HAP-1 (cell line): Measurements from ENCODE around the gene COL26A1.
"Not testable (repeated sequence)": the region's sequence is repeated elsewhere in the genome, so short reads cannot be mapped to it uniquely, and the experiment has no call there.

Source experiments
- DNase-seq, 2 experiments: peaks; one replicate each; pipeline ENCODE4 v3.0.0-alpha.2; 2016 to 2020; ENCODE audit warnings: low spot score in 2 of 2
- H3K27me3 ChIP-seq: fragments of 250-450 bp; sonication (Bioruptor Pico); 2 replicates; pipeline ENCODE4 v1.5.1; 2020; ENCODE audit warnings: low read depth, mild to moderate bottlenecking, moderate library complexity
- H3K36me3 ChIP-seq: fragments of 250-450 bp; sonication (Bioruptor Pico); replicated peaks from 2 replicates; pipeline ENCODE4 v1.5.1; 2020; ENCODE audit warnings: mild to moderate bottlenecking
- H3K4me1 ChIP-seq: fragments of 250-450 bp; sonication (Bioruptor Pico); 2 replicates; pipeline ENCODE4 v1.5.1; 2020; ENCODE audit warnings: mild to moderate bottlenecking
- H3K4me3 ChIP-seq: fragments of 250-450 bp; sonication (Bioruptor Pico); 2 replicates; pipeline ENCODE4 v1.5.1; 2020; ENCODE audit warnings: mild to moderate bottlenecking, moderate library complexity
- H3K9me3 ChIP-seq: fragments of 250-450 bp; sonication (Bioruptor Pico); 2 replicates; pipeline ENCODE4 v1.5.1; 2020; ENCODE audit warnings: mild to moderate bottlenecking, moderate library complexity
- in situ Hi-C: fragments of 300-500 bp; cut with MboI; formaldehyde crosslinking; loops from 3 replicates; pipeline ENCODE4 v1.14.3; 2020; ENCODE audit warnings: low sequenced_read_pairs, inconsistent platforms, mixed read lengths

Gene COL26A1

DNA sequence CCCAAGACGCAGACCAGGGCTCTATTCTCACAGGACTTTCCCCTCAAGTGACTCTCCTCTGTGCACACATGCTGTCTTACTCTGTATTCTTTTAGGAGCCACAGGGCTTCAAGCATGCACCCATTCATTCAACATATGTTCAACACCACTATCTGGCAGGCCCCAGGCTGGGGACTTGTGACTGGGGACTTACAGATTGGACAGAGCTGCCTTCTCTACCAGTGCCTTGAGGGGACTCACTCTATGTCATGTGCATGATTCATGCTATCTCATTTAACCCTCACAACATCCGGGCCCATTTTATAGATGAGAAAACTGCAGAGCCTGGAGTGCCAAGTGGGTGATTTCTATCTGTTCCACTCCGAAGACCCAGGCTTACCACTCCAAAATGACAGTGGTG, 232.1 kb downstream of the COL26A1 start:
- Histone ChIP-seq H3K4me3 (no peak overlapping the region), H3K4me1 (no peaks in the 10 kb centered on the region), H3K9me3 (no peaks in the 10 kb centered on the region), H3K27me3 (0 out of 2 replicates have a peak, but pooled peaks cover 3% of the 10 kb centered on the region), H3K36me3 (no peaks in the 10 kb centered on the region)
- in situ Hi-C loops = no loop called here
- DNase-seq = no peak

DNA sequence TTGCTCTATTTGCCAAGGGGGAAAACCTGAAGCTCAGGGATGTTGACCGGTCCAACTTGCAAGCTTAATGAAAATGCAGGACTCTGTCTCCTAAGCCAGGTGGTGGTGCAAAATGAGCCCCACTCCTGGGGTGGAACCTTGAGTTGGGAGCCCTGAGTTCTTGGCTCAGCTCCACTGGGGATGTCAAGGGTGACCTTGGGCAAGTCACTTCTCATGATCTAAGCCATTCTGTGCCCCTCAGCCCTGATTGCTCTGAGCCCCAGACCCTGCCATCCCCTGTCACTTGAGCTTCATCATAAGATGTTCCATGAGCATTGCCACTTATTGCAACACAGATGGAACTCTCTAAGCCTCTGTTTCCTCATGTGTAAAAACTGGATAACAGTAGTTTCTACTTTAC, 232.6 kb downstream of the COL26A1 start:
- H3K36me3 ChIP-seq = no peaks in the 10 kb centered on the region
- H3K9me3 ChIP-seq = no peaks in the 10 kb centered on the region
- 0 out of 2 replicates have a peak, but pooled peaks cover 3% of the 10 kb centered on the region for H3K27me3 ChIP-seq
- in situ Hi-C loops = no loop called here
- H3K4me1 ChIP-seq = no peaks in the 10 kb centered on the region
- no peak for DNase-seq
- no peak overlapping the region for H3K4me3 ChIP-seq

DNA sequence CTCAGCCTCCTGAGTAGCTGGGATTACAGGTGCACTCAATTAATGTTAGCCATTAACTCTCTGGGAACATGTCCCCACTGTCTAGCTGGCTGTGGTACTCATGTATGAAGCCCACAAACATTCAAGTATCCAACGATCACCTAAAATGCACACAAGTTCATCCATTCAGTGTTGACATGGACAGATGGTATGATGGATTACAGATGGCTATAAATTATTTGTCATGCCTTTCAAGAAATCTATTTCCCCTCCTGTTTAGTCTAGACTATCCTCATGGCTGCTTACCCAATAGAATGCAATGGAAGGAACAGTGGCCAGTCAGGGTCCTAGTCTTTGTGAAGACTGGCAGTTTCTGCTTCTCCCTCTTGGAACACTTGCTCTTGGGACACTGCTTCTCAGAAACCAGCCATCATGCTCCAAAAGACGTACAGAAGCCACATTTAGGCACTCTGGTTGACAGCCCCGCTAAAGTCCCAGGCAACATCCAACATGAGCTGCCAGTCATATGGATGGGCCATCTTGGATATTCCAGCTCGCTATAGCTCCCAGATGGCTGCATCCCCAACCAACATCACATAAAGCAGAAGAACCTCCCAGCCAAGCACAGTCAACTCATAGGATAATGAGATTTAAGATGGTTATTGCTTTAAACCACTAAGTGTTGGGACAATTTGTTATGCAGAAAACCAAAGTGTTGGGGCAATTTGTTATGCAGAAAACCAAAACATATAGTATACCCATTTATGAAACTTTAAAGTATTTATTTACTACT, 233.3 kb downstream of the COL26A1 start:
- DNase-seq = no peak
- in situ Hi-C loops = no loop called here
- H3K27me3 ChIP-seq = 0 out of 2 replicates have a peak, but pooled peaks cover 3% of the 10 kb centered on the region
- H3K36me3 ChIP-seq = no peaks in the 10 kb centered on the region
- no peaks in the 10 kb centered on the region for H3K9me3 ChIP-seq
- H3K4me3 ChIP-seq = no peak overlapping the region
- H3K4me1 ChIP-seq = no peaks in the 10 kb centered on the region

DNA sequence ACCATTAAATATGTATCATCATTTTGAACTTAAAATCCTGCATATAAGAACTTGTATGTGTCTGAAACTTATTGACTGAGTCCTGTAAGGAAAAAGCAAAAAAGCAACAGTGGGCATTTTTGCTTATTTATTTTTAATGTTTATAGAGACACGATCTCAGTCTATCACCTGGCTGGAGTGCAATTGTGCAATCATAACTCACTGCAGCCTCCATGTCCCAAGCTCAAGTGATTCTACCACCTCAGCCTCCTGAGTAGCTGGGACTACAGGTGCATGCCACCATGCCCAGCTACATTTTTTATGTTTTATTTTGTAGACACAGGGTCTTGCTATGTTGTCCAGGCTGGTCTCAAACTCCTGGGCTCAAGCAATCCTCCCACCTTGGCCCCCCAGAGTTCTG, 234.2 kb downstream of the COL26A1 start:
- no peak overlapping the region for H3K4me3 ChIP-seq
- in situ Hi-C loops = no loop called here
- H3K27me3 ChIP-seq = 0 out of 2 replicates have a peak, but pooled peaks cover 3% of the 10 kb centered on the region
- H3K9me3 ChIP-seq = no peaks in the 10 kb centered on the region
- no peaks in the 10 kb centered on the region for H3K4me1 ChIP-seq
- DNase-seq = no peak
- H3K36me3 ChIP-seq = no peaks in the 10 kb centered on the region

DNA sequence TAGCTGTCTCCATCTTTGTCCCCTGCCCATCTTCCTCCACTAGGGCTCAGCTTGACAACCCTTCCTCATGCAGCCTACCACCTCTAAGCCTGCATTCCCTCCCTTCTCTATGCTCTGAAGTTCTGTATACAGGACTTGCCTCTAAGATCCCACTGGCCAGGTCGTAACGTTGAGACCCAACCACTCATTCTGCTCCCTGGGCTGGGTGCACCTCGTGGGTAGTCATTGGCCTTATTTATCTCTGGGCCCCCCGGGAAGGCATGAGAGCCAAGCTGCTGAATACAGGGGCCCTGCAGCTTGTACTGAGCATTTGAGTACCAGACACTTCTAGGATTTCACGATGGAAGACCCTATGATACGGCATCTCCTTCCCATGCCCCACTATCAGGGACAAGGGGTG, 235.3 kb downstream of the COL26A1 start:
- Histone ChIP-seq H3K27me3 (0 out of 2 replicates have a peak, but pooled peaks cover 3% of the 10 kb centered on the region), H3K36me3 (no peaks in the 10 kb centered on the region), H3K4me1 (peaks cover 7% of the 10 kb centered on the region), H3K9me3 (no peaks in the 10 kb centered on the region), H3K4me3 (no peak overlapping the region)
- DNase-seq = no peak
- in situ Hi-C loops = no loop called here

DNA sequence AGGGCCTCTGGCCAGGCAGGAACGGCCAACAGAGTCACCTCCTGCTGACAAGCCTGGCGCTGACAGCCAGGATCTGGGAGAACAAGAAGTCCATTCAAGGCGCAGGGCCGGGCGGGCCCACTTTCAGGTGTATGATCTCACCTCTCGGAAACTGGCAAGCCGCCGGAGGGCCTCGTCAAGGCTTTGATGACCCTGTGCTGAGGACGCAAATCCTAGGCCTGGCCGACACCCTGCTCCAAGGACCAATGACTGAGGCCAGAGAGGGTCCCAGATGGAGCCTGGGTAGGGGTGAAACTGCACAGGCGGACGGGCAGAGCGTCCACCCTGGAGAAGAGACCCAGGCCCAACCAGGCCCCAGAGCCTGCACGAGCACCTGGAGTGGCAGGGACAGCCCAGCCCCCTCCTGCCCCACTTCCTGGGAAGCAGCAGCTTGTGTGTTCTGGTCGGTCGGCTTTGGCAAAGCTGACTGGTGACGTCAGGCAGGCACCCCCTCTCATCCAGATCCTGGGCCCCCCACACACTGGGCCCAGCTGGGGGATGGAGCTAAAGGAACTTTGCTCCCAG, 235.8 kb downstream of the COL26A1 start:
- H3K36me3 ChIP-seq = no peaks in the 10 kb centered on the region
- DNase-seq = no peak
- 0 out of 2 replicates have a peak, but pooled peaks cover 3% of the 10 kb centered on the region for H3K27me3 ChIP-seq
- in situ Hi-C loops = no loop called here
- peaks cover 8% of the 10 kb centered on the region for H3K4me1 ChIP-seq
- no peaks in the 10 kb centered on the region for H3K9me3 ChIP-seq
- no peak overlapping the region for H3K4me3 ChIP-seq

DNA sequence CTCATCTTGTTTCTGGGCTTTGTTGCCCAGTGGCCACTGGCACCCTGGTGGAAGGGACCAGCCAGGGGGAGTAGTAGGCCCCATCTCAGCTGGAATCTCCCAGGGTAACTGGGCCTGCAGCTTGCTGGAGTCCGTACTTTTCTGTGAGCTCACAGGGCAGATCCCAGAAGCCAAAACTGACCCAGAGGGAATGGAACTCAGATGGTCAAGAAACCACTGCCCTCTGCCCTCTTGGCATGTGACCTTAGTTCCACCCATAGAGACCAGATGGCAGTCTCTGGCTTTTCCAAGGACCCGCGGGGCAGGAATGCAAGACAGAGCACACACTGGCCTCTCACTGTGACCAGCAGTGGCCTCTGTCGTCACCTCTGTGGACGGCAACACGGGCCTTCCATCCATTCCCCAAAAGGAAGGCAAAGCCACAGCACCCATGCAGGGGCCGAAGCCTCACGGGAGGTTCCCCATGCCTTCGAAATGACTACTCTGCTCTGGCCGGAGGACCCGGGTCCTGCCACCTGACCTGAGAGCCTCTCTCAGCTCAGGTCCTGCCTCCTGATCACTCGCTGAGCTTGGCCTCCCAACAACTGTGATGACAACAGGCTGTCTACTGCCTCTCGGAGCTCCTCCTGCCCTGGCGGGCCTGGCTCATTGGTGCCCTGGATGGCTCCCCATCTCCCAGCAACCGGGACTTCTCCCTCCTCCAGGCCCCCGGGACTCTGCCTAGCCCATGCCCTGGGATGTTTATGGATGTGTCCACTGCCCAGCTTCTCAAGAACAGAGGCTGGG, 236.5 kb downstream of the COL26A1 start:
- no peaks in the 10 kb centered on the region for H3K9me3 ChIP-seq
- peaks cover 8% of the 10 kb centered on the region for H3K4me1 ChIP-seq
- no peak for DNase-seq
- in situ Hi-C loops = no loop called here
- no peak overlapping the region for H3K4me3 ChIP-seq
- H3K36me3 ChIP-seq = no peaks in the 10 kb centered on the region
- H3K27me3 ChIP-seq = 0 out of 2 replicates have a peak, but pooled peaks cover 3% of the 10 kb centered on the region

DNA sequence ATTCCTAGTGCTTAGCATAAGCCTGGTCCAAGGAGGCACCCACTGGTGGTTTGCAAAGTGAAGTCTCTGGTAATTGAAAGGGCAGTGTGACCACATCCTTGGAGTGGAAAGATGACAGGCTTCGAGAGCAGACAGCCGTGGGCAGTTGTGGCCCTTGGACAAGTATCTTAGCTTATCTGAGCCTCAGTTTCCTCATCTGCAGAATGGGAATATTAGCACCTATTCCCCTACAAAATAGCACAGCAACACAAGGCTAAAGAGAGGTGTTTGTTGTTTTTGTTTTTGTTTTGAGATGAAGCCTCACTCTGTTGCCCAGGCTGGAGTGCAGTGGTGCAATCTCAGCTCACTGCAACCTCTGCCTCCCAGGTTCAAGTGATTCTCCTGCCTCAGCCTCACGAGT, 237.1 kb downstream of the COL26A1 start:
- no peaks in the 10 kb centered on the region for H3K36me3 ChIP-seq
- in situ Hi-C loops = no loop called here
- peaks cover 8% of the 10 kb centered on the region for H3K4me1 ChIP-seq

DNA sequence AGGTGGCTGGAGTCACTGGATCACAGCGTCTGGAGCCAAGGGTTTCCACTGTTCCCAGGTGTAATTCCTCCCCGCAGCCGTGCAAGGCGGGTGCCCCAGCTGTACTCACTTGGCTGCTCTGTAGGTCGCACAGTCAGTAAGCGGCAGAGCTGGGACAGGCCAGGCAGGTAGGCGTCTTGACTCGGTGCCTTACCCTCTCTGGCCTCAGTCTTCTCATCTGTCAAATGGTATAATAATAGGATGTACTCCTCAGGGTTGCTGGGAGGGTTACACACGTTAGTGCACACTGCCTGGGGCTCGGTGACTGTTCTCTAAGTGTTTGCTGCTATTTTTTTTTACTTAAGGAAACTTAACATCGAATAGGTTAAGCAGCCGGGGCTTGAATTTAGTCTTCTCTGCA, 239.4 kb downstream of the COL26A1 start:
- peaks cover 8% of the 10 kb centered on the region for H3K4me1 ChIP-seq
- in situ Hi-C loops = no loop called here
- no peaks in the 10 kb centered on the region for H3K36me3 ChIP-seq
- no peak overlapping the region for H3K4me3 ChIP-seq
- no peaks in the 10 kb centered on the region for H3K9me3 ChIP-seq
- no peak for DNase-seq
- no peaks in the 10 kb centered on the region for H3K27me3 ChIP-seq

More for the DNA sequence above, 237.1 kb downstream of the COL26A1 start:
- Histone ChIP-seq H3K9me3 (no peaks in the 10 kb centered on the region), H3K27me3 (0 out of 2 replicates have a peak, but pooled peaks cover 3% of the 10 kb centered on the region), H3K4me3 (no peak overlapping the region)
- no peak for DNase-seq

DNA sequence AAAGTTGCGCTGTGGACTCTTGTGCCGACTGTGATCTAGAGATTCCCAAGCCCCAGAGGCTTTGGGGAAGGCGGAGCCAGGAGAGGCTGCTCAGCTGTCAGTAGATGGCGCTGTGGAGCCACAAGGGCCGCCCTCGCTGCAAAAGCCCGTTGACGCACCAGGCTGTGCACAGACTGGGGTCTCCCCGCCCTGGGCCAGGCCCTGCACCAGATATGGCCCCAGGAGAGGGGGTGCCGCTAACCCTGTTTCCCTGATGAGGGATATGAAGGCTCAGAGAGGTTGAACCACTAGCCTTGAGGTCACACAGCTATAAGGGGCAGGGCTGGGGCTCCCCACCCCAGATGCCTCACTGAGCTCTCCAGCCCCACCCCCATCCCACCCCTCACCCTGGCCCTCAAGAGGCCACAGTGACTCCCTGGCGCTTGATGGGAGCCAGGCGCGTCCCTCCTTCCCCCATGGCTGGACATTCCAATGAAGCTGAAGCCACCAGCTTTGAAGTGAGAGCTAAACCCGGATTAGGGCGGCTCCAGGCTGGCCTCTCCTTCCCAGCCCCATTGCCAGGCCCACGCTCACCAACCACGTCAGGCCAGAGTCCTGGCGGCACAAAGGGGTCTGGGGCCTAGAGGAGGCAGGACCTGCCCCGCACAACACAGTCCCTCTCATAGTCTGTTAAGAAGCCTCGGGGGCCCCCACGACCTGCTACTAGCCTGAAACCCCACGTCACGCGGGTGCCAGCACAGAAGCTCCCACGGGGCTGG, 240.0 kb downstream of the COL26A1 start:
- Histone ChIP-seq H3K4me3 (no peak overlapping the region), H3K4me1 (peaks cover 8% of the 10 kb centered on the region), H3K27me3 (no peaks in the 10 kb centered on the region), H3K9me3 (no peaks in the 10 kb centered on the region), H3K36me3 (no peaks in the 10 kb centered on the region)
- in situ Hi-C loops = no loop called here
- DNase-seq = peak; percentile 58 to 93

DNA sequence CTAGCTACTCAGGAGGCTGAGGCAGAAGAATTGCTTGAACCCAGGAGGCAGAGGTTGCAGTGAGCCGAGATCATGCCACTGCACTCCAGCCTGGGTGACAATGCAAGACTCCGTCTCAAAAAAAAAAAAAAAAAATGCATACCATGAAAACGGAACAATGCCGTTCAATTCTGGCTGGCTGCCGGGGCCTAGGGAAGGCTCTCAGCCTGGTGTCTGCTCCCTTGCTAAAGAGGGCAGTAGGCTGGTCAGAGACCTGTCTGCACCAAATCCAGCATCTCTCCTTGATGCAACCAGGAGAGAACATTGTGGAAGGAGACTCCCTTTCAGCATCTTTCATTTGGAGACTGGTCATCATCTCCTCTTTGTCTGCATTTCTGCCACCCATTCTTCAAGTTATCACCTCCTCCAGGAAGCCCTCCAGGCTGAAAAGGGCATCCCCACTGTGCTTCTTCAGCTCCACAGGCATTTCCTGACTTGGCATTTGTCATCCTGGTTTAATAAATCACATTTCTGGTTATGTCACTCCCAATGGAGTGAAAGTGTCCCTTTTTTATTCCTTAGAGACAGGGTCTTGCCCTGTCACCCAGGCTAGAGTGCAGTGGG, 241.8 kb downstream of the COL26A1 start:
- H3K4me1 ChIP-seq = peaks cover 8% of the 10 kb centered on the region
- H3K4me3 ChIP-seq = no peak overlapping the region
- no peaks in the 10 kb centered on the region for H3K27me3 ChIP-seq
- no peaks in the 10 kb centered on the region for H3K36me3 ChIP-seq
- DNase-seq = no peak
- in situ Hi-C loops = no loop called here
- no peaks in the 10 kb centered on the region for H3K9me3 ChIP-seq

DNA sequence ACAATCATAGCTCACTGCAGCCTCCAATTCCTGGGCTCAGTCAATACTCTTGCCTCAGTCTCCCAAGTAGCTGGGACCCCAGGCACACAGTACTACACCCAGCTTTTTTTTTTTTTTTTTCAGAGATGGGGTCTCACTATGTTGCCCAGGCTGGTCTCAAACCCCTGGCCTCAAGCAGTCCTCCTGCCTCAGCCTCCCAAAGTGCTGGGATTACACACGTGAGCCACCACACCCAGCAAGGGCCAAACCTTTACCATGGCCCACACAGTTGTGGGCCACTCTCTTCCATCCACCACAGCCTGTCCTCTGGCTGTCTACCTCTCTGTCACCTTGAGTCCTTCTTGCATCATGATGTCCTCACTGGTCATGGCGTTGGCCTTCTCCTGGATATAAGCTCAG, 242.3 kb downstream of the COL26A1 start:
- H3K27me3 ChIP-seq, H3K9me3 ChIP-seq, in situ Hi-C loops, H3K4me1 ChIP-seq, DNase-seq, H3K4me3 ChIP-seq, H3K36me3 ChIP-seq: not testable (repeated sequence)
